Neuron (in vitro differentiated cells): ENCODE data around the gene PTPN20.

Source experiments
- H2AFZ ChIP-seq: one replicate; pipeline ENCODE4 v1.6.1; 2013; ENCODE audit warnings: low read depth, mild to moderate bottlenecking, inconsistent platforms, low read length, moderate library complexity
- H3K27me3 ChIP-seq: one replicate; pipeline ENCODE4 v1.6.1; 2013; ENCODE audit warnings: low read length; ENCODE audit not compliant: insufficient read depth
- H3K36me3 ChIP-seq: one replicate; pipeline ENCODE4 v1.6.1; 2013; ENCODE audit warnings: low read length; ENCODE audit not compliant: insufficient read depth
- H3K4me1 ChIP-seq: one replicate; pipeline ENCODE4 v1.6.1; 2013; ENCODE audit warnings: low read length; ENCODE audit not compliant: insufficient read depth
- H3K4me3 ChIP-seq: 2 replicates; pipeline ENCODE4 v1.5.1; 2013; ENCODE audit warnings: mild to moderate bottlenecking, low read length, moderate library complexity
- H3K9me3 ChIP-seq: one replicate; pipeline ENCODE4 v1.6.1; 2013; ENCODE audit warnings: low read length

Gene PTPN20

DNA sequence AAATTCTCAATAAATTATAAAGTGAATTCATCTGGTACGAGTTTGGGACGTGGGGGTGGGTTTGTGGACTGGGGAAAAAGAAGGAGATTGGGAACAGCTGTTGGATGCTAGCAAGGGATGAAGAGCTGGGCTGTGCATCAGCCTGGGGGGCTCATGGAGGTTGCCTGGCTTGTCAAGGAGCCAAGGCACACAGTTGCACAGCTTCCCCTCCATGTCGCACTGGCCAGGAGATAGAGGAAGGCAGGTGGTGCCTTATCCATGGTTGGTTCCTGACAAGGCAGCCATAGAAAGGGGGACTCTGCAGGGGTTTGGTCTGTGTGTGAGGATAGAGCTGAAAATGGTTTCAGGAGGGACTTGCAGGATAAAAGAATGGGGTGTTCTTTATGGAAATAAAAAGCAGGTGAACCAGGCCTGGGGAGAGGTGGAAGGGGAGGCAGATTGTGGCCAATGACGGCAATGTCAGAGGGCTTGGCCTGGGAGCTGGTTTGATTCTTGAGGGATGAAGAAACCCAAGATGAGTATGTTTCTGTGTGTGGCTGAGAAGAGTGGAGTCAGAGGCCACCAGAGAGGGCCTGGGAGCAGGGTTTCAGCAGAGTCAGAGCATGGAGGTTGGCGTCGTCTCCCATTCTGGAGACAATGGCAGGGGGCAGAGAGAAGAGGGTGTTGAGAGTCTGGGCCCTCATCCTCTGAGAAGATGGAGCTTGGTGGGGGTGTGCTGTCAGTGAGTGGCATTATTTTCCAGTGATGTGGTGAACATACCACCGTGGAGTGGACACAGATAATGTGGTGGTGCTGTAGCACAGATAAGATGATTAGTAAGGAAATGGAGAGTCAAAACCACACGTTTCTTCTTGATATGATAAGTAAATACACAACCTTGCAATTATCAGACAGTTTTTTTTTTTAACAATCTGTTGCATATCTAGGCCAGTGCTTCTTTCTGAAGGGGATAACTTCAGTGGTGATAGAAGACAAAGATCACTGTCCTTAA is 108.2 kb downstream of the PTPN20 start:
- H3K27me3 ChIP-seq: peaks cover 3% of the 10 kb centered on the region
- H3K9me3 ChIP-seq: no peaks in the 10 kb centered on the region
- H3K4me3 ChIP-seq: no peak overlapping the region
- no peaks in the 10 kb centered on the region for H3K36me3 ChIP-seq
- no peak overlapping the region for H2AFZ ChIP-seq
- H3K4me1 ChIP-seq: no peaks in the 10 kb centered on the region

GRCh38 chr10:47020471-47020870 is 109.2 kb downstream of the PTPN20 start:
- Histone ChIP-seq H3K27me3 (peaks cover 3% of the 10 kb centered on the region), H3K36me3 (no peaks in the 10 kb centered on the region), H3K9me3 (no peaks in the 10 kb centered on the region), H3K4me1 (no peaks in the 10 kb centered on the region), H2AFZ (no peak overlapping the region), H3K4me3 (no peak overlapping the region)

- Histone ChIP-seq H3K36me3 (no peaks in the 10 kb centered on the region), H3K9me3 (no peaks in the 10 kb centered on the region), H3K4me1 (no peaks in the 10 kb centered on the region), H2AFZ (no peak overlapping the region), H3K27me3 (no peaks in the 10 kb centered on the region), H3K4me3 (no peak overlapping the region)
These were observed 110.6 kb downstream of the PTPN20 start for GRCh38 chr10:47021850-47022249.

GRCh38 chr10:47022311-47023131 is 111.3 kb downstream of the PTPN20 start:
- no peaks in the 10 kb centered on the region for H3K27me3 ChIP-seq
- H2AFZ ChIP-seq: no peak overlapping the region
- no peaks in the 10 kb centered on the region for H3K9me3 ChIP-seq
- no peak overlapping the region for H3K4me3 ChIP-seq
- H3K36me3 ChIP-seq: no peaks in the 10 kb centered on the region
- H3K4me1 ChIP-seq: no peaks in the 10 kb centered on the region

GRCh38 chr10:47023237-47024045 is 112.2 kb downstream of the PTPN20 start:
- Histone ChIP-seq H3K36me3 (no peaks in the 10 kb centered on the region), H3K9me3 (no peaks in the 10 kb centered on the region), H3K27me3 (no peaks in the 10 kb centered on the region), H3K4me1 (no peaks in the 10 kb centered on the region), H3K4me3 (no peak overlapping the region), H2AFZ (no peak overlapping the region)

- no peaks in the 10 kb centered on the region for H3K36me3 ChIP-seq
- H3K4me1 ChIP-seq: no peaks in the 10 kb centered on the region
- H3K9me3 ChIP-seq: no peaks in the 10 kb centered on the region
- H3K4me3 ChIP-seq: no peak overlapping the region
- H2AFZ ChIP-seq: no peak overlapping the region
- H3K27me3 ChIP-seq: no peaks in the 10 kb centered on the region
These were observed 112.8 kb downstream of the PTPN20 start for GRCh38 chr10:47024046-47024322.

- no peaks in the 10 kb centered on the region for H3K9me3 ChIP-seq
- H3K36me3 ChIP-seq: no peaks in the 10 kb centered on the region
- H3K27me3 ChIP-seq: no peaks in the 10 kb centered on the region
- H2AFZ ChIP-seq: no peak overlapping the region
- H3K4me1 ChIP-seq: no peaks in the 10 kb centered on the region
- no peak overlapping the region for H3K4me3 ChIP-seq
These were observed 113.4 kb downstream of the PTPN20 start for GRCh38 chr10:47024399-47025252.

DNA sequence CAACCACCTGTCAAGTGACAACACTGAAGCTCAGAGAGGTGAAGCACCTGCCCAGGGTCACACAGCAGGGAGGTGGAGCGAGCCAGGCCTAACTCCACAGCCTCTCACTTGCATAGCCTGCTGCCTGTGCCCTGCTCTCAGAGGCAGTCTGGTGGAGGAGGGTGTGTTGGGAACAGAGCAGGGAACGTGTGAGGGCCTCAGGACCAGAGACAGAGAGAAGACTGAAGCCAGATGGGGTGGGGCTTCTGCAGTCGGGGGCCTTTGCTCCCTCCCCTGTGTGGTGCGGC is 114.0 kb downstream of the PTPN20 start:
- no peaks in the 10 kb centered on the region for H3K9me3 ChIP-seq
- H3K27me3 ChIP-seq: no peaks in the 10 kb centered on the region
- no peaks in the 10 kb centered on the region for H3K36me3 ChIP-seq
- H3K4me1 ChIP-seq: no peaks in the 10 kb centered on the region
- no peak overlapping the region for H3K4me3 ChIP-seq
- no peak overlapping the region for H2AFZ ChIP-seq

GRCh38 chr10:47025540-47026300 is 114.5 kb downstream of the PTPN20 start:
- no peaks in the 10 kb centered on the region for H3K4me1 ChIP-seq
- H3K27me3 ChIP-seq: no peaks in the 10 kb centered on the region
- H3K9me3 ChIP-seq: no peaks in the 10 kb centered on the region
- no peak overlapping the region for H3K4me3 ChIP-seq
- H2AFZ ChIP-seq: no peak overlapping the region
- no peaks in the 10 kb centered on the region for H3K36me3 ChIP-seq

DNA sequence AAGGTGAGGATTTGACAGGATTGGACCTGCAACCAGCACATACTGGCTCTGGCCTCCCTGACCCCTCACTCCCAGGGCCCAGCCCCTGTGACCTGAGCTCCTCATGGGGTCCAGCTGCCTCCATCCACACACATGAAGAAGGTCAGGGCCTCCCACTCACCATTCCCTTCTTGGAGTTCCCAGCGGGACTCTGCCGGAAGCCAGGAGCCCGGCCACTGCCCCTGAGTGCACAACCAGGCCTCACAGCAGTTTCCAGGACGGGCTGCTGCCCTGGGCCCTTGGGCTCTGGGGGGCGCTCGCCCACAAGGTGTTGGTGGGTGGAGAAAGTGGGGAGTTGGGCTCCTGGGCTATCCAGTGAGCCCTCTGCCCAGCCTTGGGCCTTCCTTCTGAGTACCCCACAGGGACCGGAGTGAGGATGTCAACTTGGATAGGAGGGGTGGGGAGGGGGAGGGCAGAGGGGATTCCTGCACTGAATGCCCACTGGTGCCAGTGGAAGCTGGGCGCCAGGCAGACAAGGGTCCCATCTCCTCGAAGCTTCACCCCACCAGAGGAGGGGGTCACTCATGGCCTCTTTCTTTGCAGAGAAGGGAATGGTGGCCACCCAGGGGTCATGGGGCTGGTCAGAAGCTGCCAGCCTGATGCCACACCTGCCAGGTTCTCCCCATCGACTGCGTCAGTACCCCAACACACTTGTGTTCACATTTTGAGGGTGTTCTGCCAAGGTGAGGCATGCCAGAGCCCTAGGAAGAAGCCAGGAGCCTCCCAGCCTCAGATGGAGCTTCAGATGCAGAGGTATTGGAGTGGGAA is 115.3 kb downstream of the PTPN20 start:
- Histone ChIP-seq H3K4me3 (no peak overlapping the region), H3K9me3 (no peaks in the 10 kb centered on the region), H3K36me3 (no peaks in the 10 kb centered on the region), H3K27me3 (no peaks in the 10 kb centered on the region), H2AFZ (no peak overlapping the region), H3K4me1 (no peaks in the 10 kb centered on the region)

DNA sequence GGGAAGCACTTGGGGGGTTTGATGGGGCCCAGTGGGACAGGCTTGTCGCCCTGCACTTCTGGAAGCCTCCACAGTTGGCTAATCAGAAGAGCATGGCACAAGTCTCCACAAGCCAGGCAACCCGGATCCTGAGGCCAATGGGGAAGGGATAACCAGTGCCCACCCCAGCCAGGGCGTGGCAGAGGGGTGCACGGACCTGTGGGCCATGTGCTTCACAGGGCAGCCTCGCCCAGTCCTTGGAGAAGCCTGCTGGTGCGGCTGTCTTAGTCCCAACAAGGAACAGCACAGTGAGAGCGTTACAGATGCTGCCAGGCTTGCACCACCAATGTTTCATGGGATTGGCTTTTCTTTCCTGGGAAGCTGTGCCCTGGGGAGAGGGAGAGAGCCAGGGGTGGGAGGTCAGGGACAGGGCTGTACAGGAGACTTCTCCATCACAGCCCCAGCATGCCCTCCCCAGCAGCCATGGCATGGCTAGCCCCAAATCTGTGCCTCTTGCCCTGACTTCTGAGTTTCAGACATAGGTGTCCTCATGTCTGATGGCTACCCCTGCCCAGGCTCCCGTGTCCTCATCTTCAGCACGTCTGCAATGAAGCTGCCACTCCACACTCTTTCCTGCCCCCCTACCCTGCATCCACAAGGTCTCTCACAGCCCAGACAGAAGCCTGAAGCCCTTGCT is 116.0 kb downstream of the PTPN20 start:
- H3K4me3 ChIP-seq: no peak overlapping the region
- no peaks in the 10 kb centered on the region for H3K9me3 ChIP-seq
- H3K36me3 ChIP-seq: no peaks in the 10 kb centered on the region
- H2AFZ ChIP-seq: no peak overlapping the region
- H3K27me3 ChIP-seq: no peaks in the 10 kb centered on the region
- H3K4me1 ChIP-seq: no peaks in the 10 kb centered on the region
